ENCODE data around the gene CHST14. TPM values are rescaled to one million over a fixed set of nuclear protein-coding genes. Genes with fewer than 3 reads are reported as not detected.

The CHST14 gene
- total RNA-seq, 1 donor from 2014 or later, result 3.9 TPM

GRCh38 chr15:40511093-40511471 lies 40.3 kb downstream of the CHST14 start:
- Mint-ChIP-seq H3K4me1 (ENCODE audit: low read depth, unreplicated experiment) (peaks cover 6% of the 10 kb centered on the region), H3K4me3 (ENCODE audit: unreplicated experiment) (peak overlapping the region; percentile 90), H3K36me3 (ENCODE audit: unreplicated experiment) (no peaks in the 10 kb centered on the region), H3K27me3 (ENCODE audit: unreplicated experiment) (peaks cover 9% of the 10 kb centered on the region), H3K9me3 (ENCODE audit: unreplicated experiment) (peaks cover 5% of the 10 kb centered on the region), H3K27ac (ENCODE audit: unreplicated experiment) (no peak overlapping the region)
- no peak for DNase-seq
- TF ChIP-seq CTCF (IDR thresholded peaks at IDR 0.05; ENCODE audit: partially characterized antibody, unreplicated experiment), result no peak

GRCh38 chr15:40511472-40512133 lies 40.8 kb downstream of the CHST14 start:
- Mint-ChIP-seq H3K36me3 (ENCODE audit: unreplicated experiment) (no peaks in the 10 kb centered on the region), H3K27me3 (ENCODE audit: unreplicated experiment) (peaks cover 9% of the 10 kb centered on the region), H3K9me3 (ENCODE audit: unreplicated experiment) (peaks cover 5% of the 10 kb centered on the region), H3K4me3 (ENCODE audit: unreplicated experiment) (peak overlapping the region; percentile 90), H3K4me1 (ENCODE audit: low read depth, unreplicated experiment) (peaks cover 6% of the 10 kb centered on the region), H3K27ac (ENCODE audit: unreplicated experiment) (no peak overlapping the region)
- peak; percentile 69 for DNase-seq
- no peak for TF ChIP-seq CTCF (IDR thresholded peaks at IDR 0.05; ENCODE audit: partially characterized antibody, unreplicated experiment)

- H3K4me3 Mint-ChIP-seq (ENCODE audit: unreplicated experiment), result peak overlapping the region; percentile 85
- peaks cover 5% of the 10 kb centered on the region for H3K9me3 Mint-ChIP-seq (ENCODE audit: unreplicated experiment)
- no peaks in the 10 kb centered on the region for H3K36me3 Mint-ChIP-seq (ENCODE audit: unreplicated experiment)
- DNase-seq, result no peak
- TF ChIP-seq CTCF (IDR thresholded peaks at IDR 0.05; ENCODE audit: partially characterized antibody, unreplicated experiment), result no peak
- no peak overlapping the region for H3K27ac Mint-ChIP-seq (ENCODE audit: unreplicated experiment)
- peaks cover 3% of the 10 kb centered on the region for H3K4me1 Mint-ChIP-seq (ENCODE audit: low read depth, unreplicated experiment)
- peaks cover 9% of the 10 kb centered on the region for H3K27me3 Mint-ChIP-seq (ENCODE audit: unreplicated experiment)
These were observed 41.7 kb downstream of the CHST14 start for GRCh38 chr15:40512440-40512839.

- H3K9me3 Mint-ChIP-seq (ENCODE audit: unreplicated experiment), result peaks cover 5% of the 10 kb centered on the region
- no peak overlapping the region for H3K4me3 Mint-ChIP-seq (ENCODE audit: unreplicated experiment)
- no peaks in the 10 kb centered on the region for H3K36me3 Mint-ChIP-seq (ENCODE audit: unreplicated experiment)
- H3K4me1 Mint-ChIP-seq (ENCODE audit: low read depth, unreplicated experiment), result peaks cover 3% of the 10 kb centered on the region
- no peak overlapping the region for H3K27ac Mint-ChIP-seq (ENCODE audit: unreplicated experiment)
- TF ChIP-seq CTCF (IDR thresholded peaks at IDR 0.05; ENCODE audit: partially characterized antibody, unreplicated experiment), result no peak
- peaks cover 9% of the 10 kb centered on the region for H3K27me3 Mint-ChIP-seq (ENCODE audit: unreplicated experiment)
- DNase-seq, result no peak
These were observed 42.8 kb downstream of the CHST14 start for GRCh38 chr15:40513609-40514008.

GRCh38 chr15:40516322-40516721 lies 45.5 kb downstream of the CHST14 start:
- no peak for DNase-seq
- H3K27me3 Mint-ChIP-seq (ENCODE audit: unreplicated experiment), result peaks cover 3% of the 10 kb centered on the region
- H3K36me3 Mint-ChIP-seq (ENCODE audit: unreplicated experiment), result no peaks in the 10 kb centered on the region
- no peak overlapping the region for H3K27ac Mint-ChIP-seq (ENCODE audit: unreplicated experiment)
- no peak overlapping the region for H3K4me3 Mint-ChIP-seq (ENCODE audit: unreplicated experiment)
- peaks cover 3% of the 10 kb centered on the region for H3K9me3 Mint-ChIP-seq (ENCODE audit: unreplicated experiment)
- H3K4me1 Mint-ChIP-seq (ENCODE audit: low read depth, unreplicated experiment), result peaks cover 7% of the 10 kb centered on the region
- no peak for TF ChIP-seq CTCF (IDR thresholded peaks at IDR 0.05; ENCODE audit: partially characterized antibody, unreplicated experiment)
